NT2/D1 (cell line): ENCODE measurements around the gene HMCES.
A peak's percentile ranks its signal among the peaks of the same experiment; 100 is the strongest.

ENCODE experiments used
- DNase-seq: peaks from one replicate; pipeline ENCODE4 v3.0.0-alpha.2; 2011; ENCODE audit warnings: low read depth, low spot score
- H3K27me3 ChIP-seq: 2 replicates; pipeline ENCODE4 v1.6.0; 2011; ENCODE audit warnings: mild to moderate bottlenecking; ENCODE audit not compliant: insufficient read length, insufficient read depth
- H3K36me3 ChIP-seq: 2 replicates; pipeline ENCODE4 v1.6.1; 2011; ENCODE audit warnings: mild to moderate bottlenecking, low read length, mixed read lengths; ENCODE audit not compliant: insufficient read depth, insufficient read length
- H3K4me1 ChIP-seq: 2 replicates; pipeline ENCODE4 v1.5.1; 2011; ENCODE audit not compliant: insufficient read depth, insufficient read length
- H3K4me3 ChIP-seq: 2 replicates; pipeline ENCODE4 v1.5.1; 2011; ENCODE audit warnings: low read depth; ENCODE audit not compliant: insufficient read length
- H3K9ac ChIP-seq: 2 replicates; pipeline ENCODE4 v1.6.0; 2011; ENCODE audit warnings: low read depth; ENCODE audit not compliant: insufficient read length
- H3K9me3 ChIP-seq: 2 replicates; pipeline ENCODE4 v1.5.1; 2011; ENCODE audit warnings: mild to moderate bottlenecking, low read length; ENCODE audit not compliant: insufficient read depth
- SUZ12 ChIP-seq: IDR thresholded peaks from 2 replicates; pipeline ENCODE4 v1.6.1; 2011; ENCODE audit not compliant: insufficient read length, insufficient read depth; ENCODE audit errors: extremely low read depth
- YY1 ChIP-seq: IDR thresholded peaks from 2 replicates; pipeline ENCODE4 v1.6.1; 2011; ENCODE audit not compliant: insufficient read length, insufficient read depth
- ZNF274 ChIP-seq: IDR thresholded peaks from 2 replicates; pipeline ENCODE4 v1.6.1; 2011; ENCODE audit warnings: mild to moderate bottlenecking, low read depth, low read length

HMCES gene

GRCh38 chr3:129289201-129289921 lies 10.7 kb downstream of the HMCES start:
- Histone ChIP-seq H3K9ac (no peak overlapping the region), H3K4me1 (no peaks in the 10 kb centered on the region), H3K27me3 (no peaks in the 10 kb centered on the region), H3K36me3 (peaks cover 66% of the 10 kb centered on the region), H3K4me3 (no peak overlapping the region), H3K9me3 (no peaks in the 10 kb centered on the region)
- DNase-seq: no peak
- no peak for TF ChIP-seq SUZ12
- TF ChIP-seq YY1: no peak
- no peak for TF ChIP-seq ZNF274

DNA sequence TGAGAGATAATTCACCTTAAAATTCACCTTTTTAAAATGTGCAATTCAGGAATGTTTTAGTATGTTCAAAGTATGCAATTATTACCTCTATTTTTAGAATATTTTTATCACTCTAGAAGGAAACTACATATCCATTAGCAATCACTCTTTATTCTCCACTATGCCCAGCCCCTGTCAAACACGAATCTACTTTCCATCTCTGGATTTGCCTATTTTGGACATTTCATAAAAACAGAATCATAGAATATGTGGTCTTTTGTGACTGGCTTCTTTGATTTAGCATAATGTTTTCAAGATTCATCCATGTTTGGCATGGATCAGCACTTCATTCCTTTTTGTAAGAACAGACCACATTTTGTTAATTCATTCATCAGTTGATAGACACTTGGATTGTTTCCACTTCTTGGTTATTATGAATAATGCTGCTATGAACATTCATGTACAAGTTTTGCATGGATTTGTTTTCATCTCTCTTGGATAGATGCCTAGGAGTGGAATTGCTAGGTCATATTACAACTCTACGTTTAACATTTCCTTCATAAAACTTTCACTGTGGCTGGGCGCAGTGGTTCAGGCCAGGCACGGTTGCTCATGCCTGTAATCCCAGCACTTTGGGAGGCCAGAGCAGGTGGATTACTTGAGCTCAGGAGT lies 12.7 kb downstream of the HMCES start:
- Histone ChIP-seq H3K4me3 (no peak overlapping the region), H3K4me1 (no peaks in the 10 kb centered on the region), H3K27me3 (no peaks in the 10 kb centered on the region), H3K9me3 (no peaks in the 10 kb centered on the region), H3K9ac (no peak overlapping the region), H3K36me3 (peaks cover 65% of the 10 kb centered on the region)
- TF ChIP-seq SUZ12 (no peak), ZNF274 (no peak)
- no peak for DNase-seq

DNA sequence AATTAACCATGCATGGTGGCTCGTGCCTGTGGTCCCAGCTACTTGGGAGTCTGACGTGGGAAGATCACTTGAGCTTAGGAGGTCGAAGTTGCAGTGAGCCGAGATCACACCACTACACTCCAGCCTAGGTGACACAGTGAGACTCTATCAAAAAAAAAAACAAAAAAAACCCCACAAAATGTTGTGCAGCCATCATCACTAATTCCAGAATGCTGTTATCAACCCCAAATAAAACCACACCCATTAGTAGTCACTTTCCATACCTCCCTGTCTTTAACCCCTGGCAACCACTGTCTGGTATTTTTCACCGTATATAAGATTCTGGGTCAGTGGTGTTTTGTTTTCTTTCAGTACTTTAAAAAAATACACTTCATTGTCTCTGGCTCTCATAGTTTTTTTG lies 16.6 kb downstream of the HMCES start:
- Histone ChIP-seq H3K36me3 (peaks cover 68% of the 10 kb centered on the region), H3K9me3 (no peaks in the 10 kb centered on the region), H3K4me1 (no peaks in the 10 kb centered on the region), H3K4me3 (no peak overlapping the region), H3K9ac (no peak overlapping the region), H3K27me3 (no peaks in the 10 kb centered on the region)
- no peak for DNase-seq
- TF ChIP-seq SUZ12 (no peak), ZNF274 (no peak), YY1 (no peak)

- H3K4me1 ChIP-seq: peaks cover 3% of the 10 kb centered on the region
- no peak overlapping the region for H3K4me3 ChIP-seq
- no peaks in the 10 kb centered on the region for H3K9me3 ChIP-seq
- no peak overlapping the region for H3K9ac ChIP-seq
- no peak for DNase-seq
- H3K27me3 ChIP-seq: no peaks in the 10 kb centered on the region
- TF ChIP-seq YY1: no peak
- TF ChIP-seq SUZ12: no peak
- TF ChIP-seq ZNF274: no peak
- peaks cover 48% of the 10 kb centered on the region for H3K36me3 ChIP-seq
These were observed 25.7 kb downstream of the HMCES start for GRCh38 chr3:129304146-129304961.

DNA sequence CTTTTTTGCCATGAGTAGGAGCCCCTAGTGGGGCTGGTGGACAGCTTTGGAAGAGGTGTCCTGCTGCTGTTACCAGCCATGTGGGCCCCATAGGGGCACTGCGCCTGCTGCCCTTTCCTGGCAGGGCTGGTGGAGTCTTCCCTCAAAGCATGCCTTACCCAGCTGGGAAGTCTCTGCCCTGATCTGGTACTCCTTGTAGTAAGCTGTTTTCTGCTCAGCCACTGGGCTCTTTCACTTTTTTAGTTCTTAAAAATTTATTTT lies 26.2 kb downstream of the HMCES start:
- no peak for TF ChIP-seq ZNF274
- TF ChIP-seq SUZ12: no peak
- no peak for TF ChIP-seq YY1
- Histone ChIP-seq H3K27me3 (no peaks in the 10 kb centered on the region), H3K9ac (no peak overlapping the region), H3K4me3 (no peak overlapping the region), H3K36me3 (peaks cover 44% of the 10 kb centered on the region), H3K9me3 (no peaks in the 10 kb centered on the region), H3K4me1 (peaks cover 3% of the 10 kb centered on the region)
- DNase-seq: no peak

DNA sequence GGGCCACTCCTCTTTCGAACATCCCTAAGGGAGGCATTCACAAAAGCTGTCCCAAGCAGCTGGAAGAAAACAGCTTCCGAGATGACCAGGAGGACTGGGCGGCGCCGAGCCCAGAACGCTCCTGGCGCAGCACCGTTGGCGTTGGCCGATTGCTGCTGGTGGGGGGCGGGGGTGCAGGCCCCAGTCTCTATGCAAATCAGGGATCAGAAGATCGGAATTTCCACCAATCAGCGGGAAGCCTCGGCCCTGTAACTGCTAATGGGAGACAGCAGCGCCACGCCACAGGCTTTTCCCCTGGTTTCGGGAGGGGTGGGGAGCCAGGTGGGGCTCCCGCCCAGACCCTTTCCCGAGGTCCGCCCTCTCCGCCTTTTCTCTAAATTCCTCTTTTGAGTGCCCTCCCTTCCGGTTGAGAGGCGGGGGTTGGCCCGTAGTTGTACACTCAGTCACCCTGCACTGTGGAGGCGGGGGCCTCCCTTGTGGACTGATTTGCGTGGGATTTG lies 27.0 kb downstream of the HMCES start:
- H3K9me3 ChIP-seq: no peaks in the 10 kb centered on the region
- H3K9ac ChIP-seq: no peak overlapping the region
- H3K27me3 ChIP-seq: no peaks in the 10 kb centered on the region
- peak; percentile 93 for DNase-seq
- peaks cover 5% of the 10 kb centered on the region for H3K4me1 ChIP-seq
- H3K36me3 ChIP-seq: peaks cover 39% of the 10 kb centered on the region
- no peak overlapping the region for H3K4me3 ChIP-seq
- TF ChIP-seq YY1 (no peak), ZNF274 (no peak), SUZ12 (no peak)

DNA sequence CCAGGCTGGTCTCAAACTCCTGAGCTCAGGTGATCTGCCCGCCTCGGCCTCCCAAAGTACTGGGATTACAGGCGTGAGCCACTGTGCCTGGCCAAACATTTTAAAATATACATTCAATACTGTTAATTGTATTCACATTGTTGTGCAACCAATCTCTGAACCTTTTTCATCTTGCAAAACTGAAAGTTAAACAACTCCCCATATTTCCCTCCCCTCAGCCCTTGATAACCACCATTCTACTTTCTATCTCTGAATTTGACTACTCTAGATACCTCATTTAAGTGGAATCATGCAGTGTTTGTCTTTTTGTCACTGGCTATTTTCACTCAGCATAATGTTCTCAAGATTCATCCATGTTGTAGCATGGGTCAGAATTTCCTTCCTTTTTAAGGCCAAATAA lies 30.0 kb downstream of the HMCES start:
- TF ChIP-seq ZNF274: no peak
- TF ChIP-seq SUZ12: no peak
- TF ChIP-seq YY1: no peak
- H3K4me1 ChIP-seq: peaks cover 5% of the 10 kb centered on the region
- no peaks in the 10 kb centered on the region for H3K9me3 ChIP-seq
- peaks cover 17% of the 10 kb centered on the region for H3K36me3 ChIP-seq
- H3K4me3 ChIP-seq: no peak overlapping the region
- no peak for DNase-seq
- H3K27me3 ChIP-seq: no peaks in the 10 kb centered on the region
- H3K9ac ChIP-seq: no peak overlapping the region
